Endothelial cell of hepatic sinusoid (primary cell): Measurements from ENCODE around the gene TCAP.

Experiments used
- in situ Hi-C: cut with HindIII; loops from 2 replicates; pipeline ENCODE4 v1.10.0; 2017; ENCODE audit warnings: low sequenced_read_pairs

TCAP gene

DNA sequence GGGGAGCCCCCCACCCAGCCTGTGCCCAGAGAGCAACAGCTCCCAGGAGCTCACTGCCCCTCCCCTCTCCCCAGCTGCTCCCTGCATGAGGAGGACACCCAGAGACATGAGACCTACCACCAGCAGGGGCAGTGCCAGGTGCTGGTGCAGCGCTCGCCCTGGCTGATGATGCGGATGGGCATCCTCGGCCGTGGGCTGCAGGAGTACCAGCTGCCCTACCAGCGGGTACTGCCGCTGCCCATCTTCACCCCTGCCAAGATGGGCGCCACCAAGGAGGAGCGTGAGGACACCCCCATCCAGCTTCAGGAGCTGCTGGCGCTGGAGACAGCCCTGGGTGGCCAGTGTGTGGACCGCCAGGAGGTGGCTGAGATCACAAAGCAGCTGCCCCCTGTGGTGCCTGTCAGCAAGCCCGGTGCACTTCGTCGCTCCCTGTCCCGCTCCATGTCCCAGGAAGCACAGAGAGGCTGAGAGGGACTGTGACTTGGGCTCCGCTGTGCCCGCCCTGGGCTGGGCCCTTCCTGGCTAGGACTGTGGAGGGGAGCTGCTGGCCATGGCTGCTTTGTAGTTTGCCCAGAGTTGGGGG is 584 bp downstream of the TCAP start:
- in situ Hi-C loops: no loop called here

DNA sequence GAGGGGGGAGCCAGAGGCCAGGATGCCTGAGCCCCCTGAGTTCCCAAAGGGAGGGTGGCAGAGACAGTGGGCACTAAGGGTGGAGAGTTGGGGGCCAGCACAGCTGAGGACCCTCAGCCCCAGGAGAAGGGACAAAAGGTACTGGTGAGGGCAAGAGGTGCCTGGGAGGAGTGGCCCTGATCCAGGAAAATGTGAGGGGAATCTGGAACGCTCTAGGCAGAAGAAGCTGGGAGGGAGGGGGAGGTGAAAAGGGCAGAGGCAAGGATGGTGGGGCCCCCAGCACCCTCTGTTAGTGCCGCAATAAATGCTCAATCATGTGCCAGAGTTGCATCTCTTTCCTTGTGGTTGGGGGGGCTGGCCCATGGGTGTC is 1.1 kb downstream of the TCAP start:
- in situ Hi-C loops: no loop called here

GRCh38 chr17:39666601-39667261 is 1.6 kb downstream of the TCAP start:
- in situ Hi-C loops: no loop called here

GRCh38 chr17:39667262-39667944 is 2.3 kb downstream of the TCAP start:
- in situ Hi-C loops: no loop called here

DNA sequence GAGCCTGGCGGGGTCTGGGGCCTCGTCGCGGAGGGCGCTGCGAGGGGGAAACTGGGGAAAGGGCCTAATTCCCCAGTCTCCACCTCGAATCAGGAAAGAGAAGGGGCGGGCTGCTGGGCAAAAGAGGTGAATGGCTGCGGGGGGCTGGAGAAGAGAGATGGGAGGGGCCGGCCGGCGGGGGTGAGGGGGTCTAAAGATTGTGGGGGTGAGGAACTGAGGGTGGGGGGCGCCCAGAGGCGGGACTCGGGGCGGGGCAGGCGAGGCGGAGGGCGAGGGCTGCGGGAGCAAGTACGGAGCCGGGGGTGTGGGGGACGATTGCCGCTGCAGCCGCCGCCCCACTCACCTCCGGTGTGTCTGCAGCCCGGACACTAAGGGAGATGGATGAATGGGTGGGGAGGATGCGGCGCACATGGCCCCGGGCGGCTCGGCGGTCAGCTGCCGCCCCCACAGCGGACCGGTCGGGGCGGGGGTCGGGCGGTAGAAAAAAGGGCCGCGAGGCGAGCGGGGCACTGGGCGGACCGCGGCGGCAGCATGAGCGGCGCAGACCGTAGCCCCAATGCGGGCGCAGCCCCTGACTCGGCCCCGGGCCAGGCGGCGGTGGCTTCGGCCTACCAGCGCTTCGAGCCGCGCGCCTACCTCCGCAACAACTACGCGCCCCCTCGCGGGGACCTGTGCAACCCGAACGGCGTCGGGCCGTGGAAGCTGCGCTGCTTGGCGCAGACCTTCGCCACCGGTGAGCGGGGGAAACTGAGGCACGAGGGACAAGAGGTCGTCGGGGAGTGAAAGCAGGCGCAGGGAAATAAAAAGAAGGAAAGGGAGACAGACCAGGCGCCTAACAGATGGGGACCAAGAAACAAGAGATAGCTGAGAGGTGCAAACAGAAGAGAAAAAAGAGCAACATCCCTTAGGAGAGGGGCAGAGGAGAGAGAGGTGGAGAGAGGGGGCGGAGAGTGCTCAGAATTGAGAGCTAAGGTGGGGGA is 3.1 kb downstream of the TCAP start, which contains the start of gene PNMT:
Gene PNMT, plus strand, starts transcription at position 509 of the 980 bp plus-strand sequence. Its CDS starts 23 bp downstream, at position 532.
- in situ Hi-C loops: no loop called here

GRCh38 chr17:39669897-39670735 is 5.0 kb downstream of the TCAP start:
- in situ Hi-C loops: loop anchor here (10.0 kb wide), 1 partner anchor 55 kb away; no protein-coding TSS in a partner anchor

DNA sequence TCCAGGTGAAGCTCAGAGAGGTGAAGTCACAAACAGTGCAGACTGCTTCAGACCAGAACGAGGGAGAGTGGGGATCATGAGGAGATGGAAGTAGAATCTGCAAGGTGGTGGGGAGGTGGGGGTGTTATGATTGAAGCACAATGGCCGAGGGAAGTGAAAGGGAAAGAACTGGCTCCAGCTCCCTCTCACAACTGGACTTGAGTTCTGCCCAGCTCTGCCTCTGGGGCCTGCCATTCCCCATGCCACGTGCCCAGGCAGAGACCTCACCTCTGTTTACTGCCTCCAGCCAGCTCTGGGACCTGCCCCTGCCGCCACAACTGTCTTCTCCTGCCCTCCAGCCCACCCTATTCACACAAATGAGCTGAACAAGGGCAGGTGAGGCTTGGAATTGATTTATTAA is 5.6 kb downstream of the TCAP start:
- in situ Hi-C loops: loop anchor here (10.0 kb wide), 1 partner anchor 56 kb away; no protein-coding TSS in a partner anchor

DNA sequence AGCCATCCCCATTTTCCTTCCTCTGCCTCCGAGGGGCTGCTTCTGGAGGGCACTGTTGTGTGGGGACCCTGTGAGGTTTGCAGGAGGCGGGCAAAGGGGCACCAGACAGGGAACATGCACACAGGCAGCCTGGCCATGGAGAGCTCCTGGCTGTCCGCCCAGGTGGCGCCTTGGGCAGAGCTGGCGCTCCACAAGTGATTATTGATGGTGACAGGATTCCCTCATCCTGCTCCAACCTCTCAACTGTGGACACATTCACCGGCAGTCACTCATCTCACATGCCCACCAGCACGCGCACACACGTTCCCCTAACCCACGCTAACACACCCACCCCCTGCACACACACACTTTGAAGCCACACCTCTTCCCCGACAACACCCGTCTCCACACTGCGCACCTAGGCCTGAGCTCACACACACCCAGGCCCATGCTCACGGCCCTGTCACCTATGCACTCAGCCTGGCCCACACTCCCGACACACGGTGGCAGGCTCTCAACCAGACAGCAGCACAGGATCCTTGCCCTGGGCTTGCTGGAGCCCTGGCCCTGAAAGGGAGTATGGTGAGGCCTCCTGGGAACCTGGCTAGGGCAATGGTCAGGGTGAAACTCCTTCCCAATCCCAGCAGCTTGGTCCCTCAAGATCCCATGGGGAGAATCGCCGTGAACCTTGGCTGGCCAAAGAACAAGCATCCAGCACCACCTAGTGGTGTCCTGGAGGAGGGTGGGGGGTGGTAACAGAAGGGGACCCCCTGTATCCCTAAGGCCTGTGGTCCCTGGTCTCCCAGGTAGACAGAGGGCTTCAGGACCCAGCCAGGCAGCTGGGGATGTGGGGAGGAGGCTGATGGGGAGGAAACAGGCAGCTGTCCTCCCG is 6.7 kb downstream of the TCAP start:
- in situ Hi-C loops: loop anchor here (10.0 kb wide), 1 partner anchor 57 kb away; no protein-coding TSS in a partner anchor

- in situ Hi-C loops: loop anchor here (10.0 kb wide), 1 partner anchor 58 kb away; no protein-coding TSS in a partner anchor
Measured at GRCh38 chr17:39672522-39673334, 7.6 kb downstream of the TCAP start.

DNA sequence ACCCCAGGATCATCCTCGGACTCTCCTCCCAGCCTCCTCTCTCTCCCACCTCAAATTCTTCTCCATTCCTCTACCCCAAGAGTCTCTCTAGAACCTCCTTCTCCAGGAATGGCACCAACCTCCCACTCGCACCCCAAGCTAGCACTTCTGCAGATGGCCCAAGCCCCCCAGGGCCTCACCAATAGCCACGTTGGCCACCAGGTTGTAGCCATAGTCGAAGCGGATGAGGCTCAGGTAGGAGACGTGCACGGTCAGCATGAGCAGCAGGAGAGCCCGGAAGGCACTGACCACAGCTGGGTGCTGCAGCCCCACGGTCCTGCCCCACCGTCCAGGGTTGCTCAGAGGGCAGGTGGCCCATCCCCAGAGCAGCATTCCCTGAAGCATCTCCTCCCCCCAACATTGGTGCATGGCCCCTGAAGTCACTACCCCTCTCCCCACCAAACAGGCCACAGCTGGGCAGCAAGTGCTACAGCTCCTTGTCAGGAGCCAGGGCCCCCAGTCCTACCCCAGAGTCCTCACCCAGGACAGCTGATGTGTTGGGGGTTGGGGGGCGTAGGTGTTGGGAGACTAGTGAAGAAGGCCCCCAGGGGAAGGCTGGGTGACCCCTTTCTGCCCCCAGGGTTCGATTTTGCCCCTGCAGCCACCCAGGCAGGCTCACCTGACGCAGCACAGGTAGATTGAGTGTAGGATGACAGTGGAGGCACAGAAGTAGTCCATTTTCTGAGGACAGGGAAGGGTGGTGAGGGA is 8.4 kb downstream of the TCAP start:
- in situ Hi-C loops: loop anchor here (10.0 kb wide), 1 partner anchor 59 kb away; no protein-coding TSS in a partner anchor

- in situ Hi-C loops: loop anchor here (10.0 kb wide), 1 partner anchor 59 kb away; no protein-coding TSS in a partner anchor
Measured at GRCh38 chr17:39674179-39674578, 9.0 kb downstream of the TCAP start.

DNA sequence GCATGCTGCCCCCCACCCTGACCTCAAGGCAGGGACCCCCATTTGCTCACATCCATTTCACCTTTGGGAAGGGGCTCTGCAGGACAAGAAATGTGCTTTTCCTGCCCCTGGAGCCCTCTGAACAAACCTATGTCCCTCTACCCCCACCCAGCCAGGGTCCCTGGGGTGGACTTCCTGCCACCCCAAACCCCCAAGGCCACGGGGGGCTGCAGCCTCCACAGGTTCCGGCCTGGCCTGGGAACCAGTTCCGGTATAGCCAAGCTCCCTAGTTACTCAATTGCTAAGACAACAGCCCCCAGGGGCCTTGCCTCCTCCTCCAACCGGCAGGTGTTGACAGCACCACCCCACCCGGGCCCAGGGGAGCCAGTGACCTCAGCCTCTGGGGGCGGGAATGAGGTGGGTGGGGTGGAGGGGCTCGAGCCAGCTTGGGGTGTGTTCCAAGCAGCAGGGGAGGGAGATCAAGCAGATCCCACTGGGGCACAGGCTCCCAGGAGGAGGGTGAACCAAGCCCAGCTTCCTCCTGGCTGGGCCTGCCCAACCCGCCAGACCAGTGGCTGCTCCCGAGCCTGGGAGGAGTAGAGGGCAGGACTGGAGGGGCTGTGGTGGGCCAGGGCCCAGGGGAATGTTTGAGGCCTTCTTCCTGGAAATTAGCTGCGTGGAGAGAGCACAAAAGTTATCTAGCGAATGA is 9.7 kb downstream of the TCAP start:
- in situ Hi-C loops: loop anchor here (10.0 kb wide), 1 partner anchor 60 kb away; no protein-coding TSS in a partner anchor

DNA sequence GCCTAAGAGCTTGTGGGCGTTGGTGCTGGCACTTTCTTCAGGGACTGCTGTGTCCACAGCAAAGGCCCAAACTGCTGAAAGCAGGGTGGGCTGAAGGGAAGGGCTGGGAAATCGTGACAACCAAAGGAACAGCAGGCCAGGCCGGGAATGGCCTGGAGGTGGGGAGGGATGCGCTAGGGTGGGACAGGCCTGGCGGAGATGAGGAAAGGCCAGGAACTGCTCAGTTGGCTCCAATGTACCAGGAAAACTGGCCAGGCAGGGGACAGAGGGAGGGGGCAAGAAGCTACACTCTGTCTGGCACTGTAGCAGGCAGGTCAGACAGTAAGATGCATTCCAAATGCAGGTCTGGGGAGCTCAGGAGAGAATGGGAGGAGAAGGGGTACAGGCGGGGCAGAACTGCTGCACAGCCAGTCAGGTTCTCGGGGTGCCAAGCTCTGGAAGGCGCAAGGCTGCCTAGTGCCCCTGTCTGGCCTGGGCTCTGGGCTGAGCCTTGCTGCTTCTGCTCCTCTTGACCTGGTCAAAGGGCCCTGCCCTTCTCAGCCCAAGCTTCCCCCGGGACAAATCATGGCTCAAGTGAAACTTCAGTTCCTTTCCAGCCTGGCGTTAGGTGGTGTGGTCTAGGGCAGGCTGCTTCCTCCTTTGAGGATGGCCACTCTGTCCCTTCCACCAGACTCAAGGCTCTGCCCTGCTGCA is 10.4 kb downstream of the TCAP start:
- in situ Hi-C loops: loop anchor here (10.0 kb wide), 1 partner anchor 61 kb away; no protein-coding TSS in a partner anchor

- in situ Hi-C loops: loop anchor here (10.0 kb wide), 1 partner anchor 62 kb away; no protein-coding TSS in a partner anchor
Measured at GRCh38 chr17:39676198-39676819, 11.2 kb downstream of the TCAP start.

- in situ Hi-C loops: loop anchor here (10.0 kb wide), 1 partner anchor 62 kb away; no protein-coding TSS in a partner anchor
Measured at GRCh38 chr17:39677072-39677471, 11.9 kb downstream of the TCAP start.
